GM19238 (cell line): Measurements from ENCODE around the gene PARD3.

Experiments used
- DNase-seq: peaks from one replicate; pipeline ENCODE4 v3.0.0; 2011; ENCODE audit warnings: low spot score; ENCODE audit not compliant: insufficient read length

Gene PARD3

DNA sequence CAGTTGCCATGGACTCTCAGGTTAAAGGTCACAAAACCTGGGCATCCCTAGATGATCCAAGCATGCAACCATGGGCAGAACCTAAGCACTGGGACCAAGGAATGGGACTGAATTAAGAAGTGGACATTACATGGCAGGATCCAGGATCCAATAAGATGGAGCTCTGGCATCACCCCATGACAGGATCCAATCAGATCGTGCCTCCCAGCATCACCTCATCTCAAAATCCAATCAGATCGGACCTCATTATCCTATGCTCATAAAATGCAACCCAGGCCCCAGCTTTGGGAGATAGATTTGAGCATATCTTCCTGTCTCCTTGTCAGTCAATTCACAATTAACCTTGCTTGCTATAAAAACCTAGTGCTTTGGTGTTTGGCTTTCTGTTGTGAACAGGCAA lies 616.1 kb downstream of the PARD3 start:
- DNase-seq: no peak

DNA sequence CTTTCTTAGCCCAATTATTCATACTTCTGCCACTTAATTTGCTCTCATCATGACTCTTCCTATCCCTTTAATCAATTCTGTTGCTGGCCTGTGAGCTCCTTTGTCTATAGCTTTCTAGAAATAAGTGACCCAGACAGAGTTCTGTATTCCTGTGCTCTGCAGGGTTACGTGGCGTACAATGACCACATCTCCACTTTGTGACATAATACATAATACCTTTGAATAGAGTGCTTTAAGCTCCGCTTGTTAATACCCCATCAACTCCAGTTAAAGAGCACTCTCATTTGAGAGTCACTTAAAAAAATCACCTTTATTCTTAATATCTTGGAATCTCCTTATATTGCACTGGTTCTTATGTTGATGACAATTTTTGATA lies 619.0 kb downstream of the PARD3 start:
- no peak for DNase-seq

DNA sequence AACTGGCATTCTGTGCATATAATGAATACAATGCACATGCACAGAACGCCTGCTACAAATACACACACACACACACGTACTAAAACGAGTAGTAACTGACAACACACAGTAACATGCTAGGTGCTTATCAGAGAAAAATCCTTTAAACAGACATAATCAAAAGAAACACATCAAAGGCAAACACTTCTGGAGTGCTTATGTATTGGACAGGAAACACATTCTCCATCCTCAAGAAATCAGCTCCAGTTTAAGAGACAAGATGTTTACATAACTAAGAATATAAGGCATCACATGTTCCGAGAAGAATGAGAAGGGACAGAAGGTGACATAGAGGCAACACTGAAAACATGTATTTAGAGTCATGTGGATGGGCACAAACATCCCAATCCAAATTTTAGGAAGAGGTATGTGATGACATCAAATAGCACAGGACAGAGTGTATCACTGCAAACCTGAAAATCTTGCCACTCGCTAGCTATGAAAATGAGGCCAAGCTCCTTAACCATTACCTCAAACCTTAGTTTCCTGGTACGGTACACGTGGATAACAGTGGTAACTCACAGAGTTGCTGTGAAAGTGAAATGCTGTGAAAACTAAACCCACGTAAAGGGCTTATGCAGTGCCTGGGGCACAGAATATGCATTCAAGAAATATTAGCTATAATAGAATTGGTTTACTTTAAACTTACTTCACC lies 619.6 kb downstream of the PARD3 start:
- no peak for DNase-seq

DNA sequence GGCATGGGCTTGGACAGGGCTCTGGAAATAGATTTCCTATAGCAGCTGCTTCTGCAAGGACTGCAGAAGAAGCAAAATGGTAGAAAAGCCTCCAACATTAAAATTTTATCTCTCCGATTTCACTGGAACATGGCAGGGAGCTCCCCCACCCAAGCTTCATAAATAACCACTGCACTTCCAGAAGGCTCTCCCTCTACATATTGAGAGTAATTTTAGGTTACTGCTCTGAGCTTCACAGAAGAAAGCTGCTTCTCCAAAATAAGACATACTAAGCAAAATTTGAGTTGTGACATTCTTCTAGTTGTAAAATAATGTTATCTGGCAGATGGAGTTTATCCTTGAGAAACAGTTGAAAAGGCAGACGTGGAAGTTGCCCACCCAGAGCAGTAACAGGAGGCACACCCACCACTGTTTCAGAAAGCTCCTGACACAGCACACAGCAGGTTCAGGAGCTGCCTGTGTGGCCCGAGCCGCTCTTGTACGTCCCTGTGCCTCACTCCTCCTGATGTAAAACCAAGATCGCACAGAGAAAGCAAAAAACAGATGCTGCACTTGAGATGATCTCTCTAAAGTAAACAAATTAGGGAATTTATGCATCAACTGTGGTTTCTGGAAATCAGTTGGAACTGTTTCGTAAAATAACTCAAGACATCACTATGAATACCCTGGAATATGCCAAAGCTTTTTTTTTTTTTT lies 621.0 kb downstream of the PARD3 start:
- no peak for DNase-seq

DNA sequence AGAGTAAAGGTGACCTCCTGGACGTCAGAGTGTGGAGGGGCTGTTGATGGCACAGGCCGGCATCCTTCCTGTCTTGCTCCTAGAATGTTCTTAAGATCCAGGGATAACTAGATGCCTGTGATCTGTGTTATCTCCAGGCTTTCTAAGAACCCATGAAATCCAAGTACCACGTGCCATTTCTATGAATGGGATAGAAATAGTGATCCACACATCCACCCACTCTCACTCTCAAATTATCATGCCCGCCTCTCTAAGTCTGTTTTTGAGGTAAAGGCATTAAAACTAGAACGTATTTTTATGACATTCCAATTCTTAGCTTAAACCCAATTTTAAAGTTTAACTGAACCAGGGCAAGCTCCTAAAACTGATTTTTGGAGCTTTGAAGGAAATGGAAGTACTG lies 622.5 kb downstream of the PARD3 start:
- DNase-seq: no peak

DNA sequence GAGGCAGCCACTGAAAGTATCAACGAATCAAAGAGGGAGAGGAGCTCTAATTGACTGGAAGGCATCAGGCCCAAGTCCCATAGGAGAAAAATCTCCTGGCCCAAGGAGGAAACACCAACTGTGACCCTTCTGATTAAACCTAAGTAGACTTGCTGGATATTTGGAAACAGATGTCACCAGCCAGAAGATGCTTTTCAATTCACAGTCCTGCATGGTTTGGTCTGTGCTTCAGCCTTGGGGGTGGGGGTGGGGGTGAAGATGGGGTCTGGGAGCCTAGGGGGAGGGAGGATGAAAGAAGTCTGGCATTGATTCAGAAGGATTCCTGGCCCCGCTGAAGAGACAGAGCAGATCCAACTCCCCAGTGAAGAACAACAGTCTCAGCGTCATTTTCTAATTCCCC lies 623.7 kb downstream of the PARD3 start:
- DNase-seq: no peak

DNA sequence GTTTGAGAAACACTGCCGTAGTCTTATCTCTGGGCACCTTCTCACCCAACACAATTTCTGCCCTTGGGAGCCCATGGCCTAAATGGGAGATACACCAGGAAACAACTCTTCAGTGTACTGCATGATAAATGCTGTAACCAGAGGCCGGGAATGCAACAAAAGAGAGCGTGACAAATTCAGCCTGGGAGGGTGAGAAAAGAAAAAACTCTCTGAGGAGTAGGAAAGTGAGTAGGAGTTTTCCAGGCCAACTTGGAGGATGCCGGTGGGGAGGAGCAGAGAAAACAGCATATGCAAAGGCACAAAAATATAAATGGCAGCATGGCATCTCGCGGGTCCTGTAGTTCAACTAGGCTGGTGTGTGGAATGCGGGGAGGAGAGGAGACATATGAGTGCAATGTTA lies 624.5 kb downstream of the PARD3 start:
- DNase-seq: no peak

DNA sequence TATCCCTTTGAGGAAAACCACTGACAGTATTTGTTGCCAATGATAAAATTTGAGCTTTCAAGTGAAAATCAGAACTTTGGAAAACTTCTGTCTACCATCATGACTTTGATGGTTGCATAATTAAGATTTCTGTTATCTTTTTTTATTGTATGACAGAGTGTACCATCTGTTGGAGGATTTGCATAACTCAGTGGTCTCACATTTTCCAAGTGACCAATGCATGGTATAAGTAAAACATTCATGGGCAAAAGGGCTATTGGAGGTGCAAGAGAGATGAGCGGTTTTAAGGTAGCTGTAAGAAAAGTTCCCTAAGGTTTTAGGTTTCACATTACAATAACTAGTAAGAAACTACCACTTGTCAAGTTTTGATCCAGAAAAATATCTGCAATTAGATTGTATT lies 625.3 kb downstream of the PARD3 start:
- DNase-seq: no peak

DNA sequence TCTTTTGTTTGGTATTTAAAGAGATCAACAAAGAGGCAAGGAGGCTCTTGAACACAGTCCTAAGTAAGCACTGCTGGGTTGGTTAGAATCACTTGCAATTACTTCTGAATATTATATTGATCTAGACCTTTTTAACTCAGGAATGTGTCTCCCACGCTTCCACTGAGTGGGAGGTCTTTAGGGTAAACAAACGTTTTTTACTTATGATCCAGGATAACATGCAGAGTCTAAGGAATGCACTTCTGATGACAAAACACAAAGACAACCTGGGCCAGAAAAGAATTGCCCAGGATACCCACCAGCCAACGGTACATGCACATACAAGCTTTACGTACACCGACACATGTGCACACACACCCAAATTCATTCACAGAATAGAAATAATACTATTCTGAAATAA lies 626.9 kb downstream of the PARD3 start:
- no peak for DNase-seq

DNA sequence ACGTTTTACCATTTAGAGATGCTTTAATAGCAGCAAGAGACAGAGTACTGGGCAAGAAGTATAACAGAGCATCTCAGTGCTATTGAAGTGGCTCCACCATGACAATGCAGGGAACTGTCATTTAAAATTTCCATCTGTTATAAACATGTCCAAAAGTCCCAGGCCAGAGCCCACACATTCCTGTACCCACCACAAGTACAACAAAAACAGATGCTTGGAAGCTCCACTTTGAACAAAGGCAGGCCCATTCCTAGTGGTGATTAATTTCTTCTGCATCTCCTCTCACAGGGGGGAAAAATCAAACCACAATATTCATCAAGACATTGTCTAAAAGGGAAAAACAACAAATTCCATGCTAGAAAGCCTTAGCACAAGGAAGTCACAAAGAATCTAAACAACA lies 627.9 kb downstream of the PARD3 start:
- no peak for DNase-seq

DNA sequence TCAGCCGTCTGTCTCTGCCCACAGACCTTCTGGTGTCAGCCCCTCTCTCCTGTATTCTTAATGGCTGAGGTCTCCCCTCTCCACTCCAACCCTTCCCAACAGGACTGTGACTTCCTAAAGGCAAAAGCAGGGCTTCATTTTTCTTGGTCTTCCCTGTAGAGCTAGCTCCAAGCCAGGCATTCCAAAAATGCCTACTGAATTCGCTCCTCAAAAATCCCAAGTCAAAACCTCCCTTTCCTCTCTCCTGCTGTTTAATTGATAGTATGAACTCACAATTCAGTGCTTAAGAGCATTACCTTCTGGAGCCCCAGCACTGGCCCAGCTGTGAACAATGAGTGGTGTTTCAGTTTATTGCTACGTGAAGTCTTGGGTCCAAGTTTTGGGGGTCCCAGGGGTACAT lies 628.4 kb downstream of the PARD3 start:
- DNase-seq: no peak

DNA sequence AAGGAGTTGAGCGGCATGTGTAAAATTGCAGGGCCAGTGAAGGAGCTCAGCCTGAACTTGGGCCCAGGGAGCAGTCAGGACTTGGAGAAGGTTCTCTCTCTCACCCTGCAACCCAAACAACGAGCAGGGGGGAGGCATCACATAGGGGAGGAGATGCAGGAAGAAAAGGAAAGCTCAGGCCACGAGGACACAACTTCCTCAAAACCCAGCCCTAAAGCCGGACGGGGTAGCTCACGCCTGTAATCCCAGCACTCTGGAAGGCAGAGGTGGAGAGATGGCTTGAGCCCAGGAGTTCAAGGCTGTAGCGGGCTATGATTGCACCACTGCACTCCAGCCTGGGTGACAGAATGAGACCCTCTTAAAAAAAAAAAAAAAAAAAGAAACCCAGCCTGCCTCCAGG lies 629.1 kb downstream of the PARD3 start:
- DNase-seq: no peak

DNA sequence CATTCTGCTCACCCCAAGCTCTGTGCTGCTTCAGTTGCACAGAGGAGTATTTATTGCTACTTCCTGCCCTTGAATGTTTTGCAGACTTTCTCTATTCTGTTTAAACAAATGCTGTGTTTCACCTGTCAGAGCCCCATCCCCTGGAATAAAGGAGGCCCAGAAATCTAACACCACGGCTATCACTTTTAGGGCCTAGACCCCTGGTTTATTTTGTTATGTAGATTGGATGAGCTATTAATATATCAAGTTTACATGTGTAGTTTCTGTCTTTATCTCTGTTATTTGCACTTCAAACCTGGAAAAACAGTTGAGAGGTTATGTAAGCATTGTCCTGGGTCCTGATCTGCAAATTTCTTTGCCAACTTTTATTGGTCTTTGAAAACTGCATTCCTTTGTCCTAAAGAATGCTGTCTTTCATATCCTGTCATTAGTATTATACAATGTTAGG lies 630.1 kb downstream of the PARD3 start:
- no peak for DNase-seq

DNA sequence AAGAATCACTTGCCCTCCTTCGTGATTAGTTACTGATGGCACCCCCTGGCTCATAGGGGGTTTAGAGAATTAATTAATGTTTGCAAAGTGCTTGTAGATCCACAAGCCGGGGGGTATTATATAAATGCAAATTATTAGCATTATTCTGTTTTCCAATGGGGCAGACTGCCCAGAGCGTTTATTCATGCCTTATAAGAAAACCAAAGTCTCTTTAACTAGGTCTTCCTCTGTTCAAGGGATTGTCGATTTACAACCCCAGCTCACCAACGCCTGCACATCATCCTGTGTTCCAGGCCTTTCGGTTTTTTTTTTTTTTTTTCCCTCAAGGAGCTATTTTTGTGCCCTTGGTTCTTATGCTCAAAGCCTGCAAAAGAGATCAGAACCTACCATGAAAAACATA lies 630.7 kb downstream of the PARD3 start:
- DNase-seq: no peak

DNA sequence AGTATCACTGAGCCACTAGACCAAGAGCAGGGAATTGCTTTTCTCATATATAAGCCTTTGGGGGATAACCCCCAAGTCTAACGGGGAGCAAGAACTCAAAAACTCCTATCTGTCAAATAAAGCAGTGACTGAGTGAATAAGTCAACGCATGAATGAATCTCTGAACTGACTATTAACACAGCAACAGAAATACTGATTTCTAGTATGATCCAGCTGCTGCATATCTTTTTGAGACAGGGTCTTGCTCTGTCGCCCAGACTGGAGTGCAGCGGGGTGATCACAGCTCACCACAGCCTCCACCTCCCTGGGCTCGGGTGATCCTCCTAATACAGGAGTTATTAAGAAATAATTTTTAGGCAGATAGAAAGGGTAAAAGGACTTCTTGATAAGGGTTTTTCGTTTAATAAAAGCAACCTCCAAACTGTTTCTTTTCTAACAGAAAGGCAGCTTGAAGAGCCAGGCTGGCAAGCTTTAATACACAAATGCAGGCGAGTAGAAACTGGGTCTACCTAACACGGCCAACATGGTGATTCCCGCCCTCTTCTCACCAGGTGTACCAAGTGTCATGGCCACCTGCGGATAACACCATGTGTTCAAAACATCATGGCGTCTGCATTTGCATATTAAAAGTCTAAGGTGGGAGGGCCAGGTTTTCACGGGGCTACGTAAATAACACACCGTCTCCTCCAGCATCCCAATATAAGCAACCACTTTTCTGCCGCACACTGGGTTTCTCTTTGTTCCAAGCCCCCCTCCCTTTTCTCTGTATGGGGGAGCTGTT lies 631.9 kb downstream of the PARD3 start:
- no peak for DNase-seq

DNA sequence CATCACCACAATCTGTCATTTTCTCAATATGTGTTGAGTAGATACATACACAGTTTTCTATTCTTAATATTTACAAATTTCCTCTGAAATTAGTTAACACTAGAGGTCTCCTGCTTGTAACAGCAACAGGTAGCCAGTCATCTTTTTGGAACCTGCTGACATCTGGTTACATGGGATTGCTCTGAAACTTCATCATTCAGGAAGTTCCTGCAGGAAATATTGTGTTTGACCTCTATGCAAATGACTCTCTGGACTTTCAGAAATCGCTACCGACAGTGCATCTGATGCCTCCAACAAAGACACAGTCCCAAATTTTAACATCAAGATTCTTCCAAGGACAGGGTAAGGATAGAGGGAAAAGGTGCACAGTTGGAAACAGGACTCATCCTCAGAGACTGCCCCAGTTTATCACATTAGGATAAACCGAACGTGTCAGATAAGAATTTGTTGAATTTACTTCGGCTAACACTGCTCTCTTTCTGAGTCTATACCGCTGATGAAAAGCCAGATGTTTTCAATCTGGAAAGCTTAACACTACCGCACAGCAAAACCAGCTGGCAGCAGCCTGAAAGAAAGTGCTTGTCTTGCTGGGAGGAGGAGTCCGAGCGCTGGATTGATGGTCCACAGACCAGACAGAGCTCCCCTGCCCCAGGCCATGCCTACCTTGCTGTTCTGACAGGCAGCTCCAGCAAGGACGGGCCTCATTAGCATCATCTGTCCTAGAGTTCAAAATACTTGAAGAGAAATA lies 633.4 kb downstream of the PARD3 start:
- DNase-seq: no peak

DNA sequence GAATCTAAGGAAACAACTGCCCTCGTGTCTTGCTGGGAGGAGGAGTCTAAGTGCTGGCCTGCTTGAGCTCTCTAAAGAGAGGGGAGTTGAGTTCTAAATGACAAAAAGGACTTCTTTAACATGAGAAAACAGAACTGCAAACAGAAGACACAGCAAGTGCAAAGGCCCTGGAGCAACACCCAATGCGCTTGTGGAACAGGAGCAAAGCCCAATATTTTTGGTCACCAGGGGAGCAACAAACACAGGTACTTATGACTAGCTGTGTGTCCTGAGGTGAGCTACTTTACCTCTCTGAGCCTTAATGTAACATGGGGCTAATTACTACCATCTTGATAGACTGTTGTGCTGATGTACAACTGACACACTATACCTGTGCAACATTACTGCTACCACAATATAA lies 634.3 kb downstream of the PARD3 start:
- DNase-seq: no peak

DNA sequence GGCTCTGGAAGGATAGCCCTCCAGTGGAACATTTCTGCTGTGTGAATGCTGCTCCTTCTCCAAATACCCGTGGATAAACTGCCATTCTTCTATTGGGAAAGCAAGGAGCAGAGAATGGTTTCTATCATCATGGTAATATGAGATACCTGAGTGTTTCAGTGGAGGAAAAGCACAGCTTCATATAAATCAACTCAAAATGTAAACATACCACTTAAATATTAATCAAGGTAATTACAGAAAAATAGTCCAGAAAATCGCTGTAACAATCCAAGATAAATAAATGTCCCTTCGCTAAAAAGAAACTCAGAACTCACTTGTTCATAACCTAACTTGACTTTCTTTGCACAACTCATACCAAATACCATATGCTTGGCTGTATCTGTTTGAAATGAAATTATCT lies 635.8 kb downstream of the PARD3 start:
- no peak for DNase-seq

DNA sequence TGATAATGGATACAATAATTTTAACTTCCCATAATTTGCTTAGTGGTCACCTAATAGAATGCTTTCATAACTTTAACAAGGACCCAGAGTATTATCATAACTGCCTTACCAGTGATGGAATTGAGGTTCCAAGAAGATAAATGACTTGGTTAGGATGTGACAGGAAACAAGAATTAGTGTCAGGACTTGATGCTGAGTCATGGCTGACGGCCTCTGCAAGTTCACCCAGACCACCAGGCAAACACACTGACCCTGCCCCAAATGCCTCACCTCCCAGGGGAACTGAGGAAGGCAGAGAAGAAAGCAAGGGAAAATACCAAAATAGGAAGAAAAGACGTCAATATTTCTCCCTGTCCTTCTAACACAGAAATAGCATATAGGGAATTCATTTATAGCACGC lies 636.3 kb downstream of the PARD3 start:
- no peak for DNase-seq

DNA sequence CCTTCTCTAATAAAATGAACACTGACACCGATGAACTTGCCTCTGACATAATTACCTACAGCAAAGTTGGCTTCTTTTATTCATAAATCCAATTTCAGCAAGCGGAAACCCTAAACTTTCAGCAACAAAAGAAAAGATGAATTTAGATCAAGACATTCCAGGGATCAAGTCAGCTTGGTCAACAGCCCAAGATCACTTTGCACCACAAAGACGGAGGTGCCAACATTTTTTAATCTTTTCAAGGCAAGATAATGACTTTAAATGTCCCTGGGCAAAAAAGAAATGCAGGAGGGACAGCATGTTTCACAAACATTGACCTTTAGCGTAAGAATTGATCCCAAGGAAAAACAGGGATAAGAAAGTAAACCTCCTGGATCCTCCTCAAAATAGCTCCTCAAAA lies 636.9 kb downstream of the PARD3 start:
- no peak for DNase-seq

DNA sequence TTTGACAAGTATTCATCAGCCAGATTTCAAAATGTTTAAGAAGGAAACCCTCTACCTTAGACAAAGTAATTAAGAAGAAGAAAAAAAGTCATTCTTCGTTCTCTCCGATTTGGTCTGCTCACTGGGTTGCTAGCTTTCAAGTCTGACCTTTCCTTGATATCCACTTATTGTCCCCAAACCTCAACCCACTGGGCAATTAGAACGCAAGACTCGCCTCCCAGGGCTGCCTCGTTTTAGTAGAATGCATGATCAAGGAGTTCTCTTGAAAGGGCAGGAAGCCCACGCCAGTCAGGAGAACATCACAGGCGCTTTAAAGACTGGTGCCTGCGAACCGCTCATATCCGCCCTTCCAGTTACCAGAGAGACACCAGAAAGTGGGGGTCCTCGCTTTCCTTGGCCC lies 637.7 kb downstream of the PARD3 start:
- DNase-seq: no peak

DNA sequence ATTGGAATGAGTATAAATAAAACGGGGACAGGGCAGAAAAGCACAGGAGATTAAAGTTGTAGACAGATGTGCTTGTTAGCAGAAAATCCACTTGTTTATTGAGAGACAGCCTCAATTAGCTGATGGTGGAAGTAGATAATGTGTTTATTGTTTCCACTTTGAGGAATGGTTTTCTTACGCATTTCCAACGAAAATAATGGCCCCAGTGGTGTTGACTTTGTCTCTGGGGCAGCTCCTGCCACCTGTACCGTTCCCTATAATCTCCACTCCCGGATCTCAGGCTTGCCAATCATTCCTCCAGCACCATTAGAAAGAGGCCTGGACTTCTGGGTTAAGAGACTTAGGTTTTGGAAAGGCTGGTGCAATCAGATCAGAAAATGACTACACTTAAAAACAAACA lies 638.7 kb downstream of the PARD3 start:
- no peak for DNase-seq
